Neural cell (in vitro differentiated cells): ENCODE data around the gene ASCL2. TPM values are rescaled to one million over a fixed set of nuclear protein-coding genes. Genes with fewer than 3 reads are reported as not detected.

Experiments
- H2AFZ ChIP-seq: fragments of 200-600, 300-800 bp; sonication (generic), shearing (Covaris generic); 2 replicates; pipeline ENCODE4 v1.6.0; 2014; ENCODE audit warnings: low read depth, mild to moderate bottlenecking, antibody characterized with exemption, low read length, moderate library complexity
- H3F3A ChIP-seq: fragments of 200-600 bp; shearing (Covaris generic); 2 replicates; pipeline ENCODE4 v1.6.1; 2016; ENCODE audit warnings: mild to moderate bottlenecking, moderate library complexity, mixed read lengths, antibody characterized with exemption, low read length; ENCODE audit not compliant: insufficient read depth, poor library complexity, severe bottlenecking
- H3K27ac ChIP-seq: fragments of 200-600, 300-800 bp; sonication (generic), shearing (Covaris generic); 2 replicates; pipeline ENCODE4 v1.5.1; 2014; ENCODE audit warnings: mild to moderate bottlenecking, low read length, moderate library complexity
- H3K27me3 ChIP-seq: fragments of 300-800, 200-600 bp; sonication (generic), shearing (Covaris generic); 2 replicates; pipeline ENCODE4 v1.6.0; 2014; ENCODE audit warnings: mild to moderate bottlenecking, low read depth, low read length, moderate library complexity; ENCODE audit not compliant: insufficient read depth
- H3K36me3 ChIP-seq: fragments of 300-800, 200-600 bp; sonication (generic), shearing (Covaris generic); 2 replicates; pipeline ENCODE4 v1.5.1; 2014; ENCODE audit warnings: mild to moderate bottlenecking, antibody characterized with exemption, low read length, moderate library complexity; ENCODE audit not compliant: insufficient read depth
- H3K4me2 ChIP-seq: fragments of 300-800, 200-600 bp; sonication (generic), shearing (Covaris generic); 2 replicates; pipeline ENCODE4 v1.6.0; 2014; ENCODE audit warnings: mild to moderate bottlenecking, low read length
- H3K4me3 ChIP-seq: fragments of 300-800, 200-600 bp; sonication (generic), shearing (Covaris generic); 2 replicates; pipeline ENCODE4 v1.5.1; 2014; ENCODE audit warnings: mild to moderate bottlenecking, low read length, moderate library complexity
- H3K79me2 ChIP-seq: fragments of 200-600 bp; shearing (Covaris generic); replicated peaks from 2 replicates; pipeline ENCODE4 v1.6.0; 2014; ENCODE audit warnings: mild to moderate bottlenecking, low read length, moderate library complexity; ENCODE audit not compliant: insufficient read depth
- H3K9ac ChIP-seq: fragments of 300-800, 200-600 bp; sonication (generic), shearing (Covaris generic); 2 replicates; pipeline ENCODE4 v1.6.1; 2016; ENCODE audit warnings: mild to moderate bottlenecking, low read length, mixed read lengths
- H3K9me2 ChIP-seq: fragments of 200-600 bp; shearing (Covaris generic); 2 replicates; pipeline ENCODE4 v1.6.1; 2016; ENCODE audit warnings: mild to moderate bottlenecking, low read length, mixed read lengths; ENCODE audit not compliant: insufficient read depth
- H3K9me3 ChIP-seq: fragments of 200-600, 300-800 bp; sonication (generic), shearing (Covaris generic); 2 replicates; pipeline ENCODE4 v1.6.1; 2016; ENCODE audit warnings: mild to moderate bottlenecking, mixed run types, low read length, moderate library complexity, mixed read lengths
- H4K20me1 ChIP-seq: fragments of 200-600 bp; shearing (Covaris generic); 2 replicates; pipeline ENCODE4 v1.6.1; 2016; ENCODE audit warnings: mild to moderate bottlenecking, mixed run types; ENCODE audit not compliant: insufficient read depth
- EP300 ChIP-seq: fragments of 450-650 bp; conservative IDR thresholded peaks from 2 replicates; pipeline ENCODE4 v1.6.1; 2014; ENCODE audit warnings: antibody characterized with exemption, mild to moderate bottlenecking, moderate library complexity; ENCODE audit not compliant: poor library complexity, severe bottlenecking
- EZH2 ChIP-seq: fragments of 200-600, 300-800 bp; shearing (Covaris generic), sonication (generic); IDR thresholded peaks from 2 replicates; pipeline ENCODE4 v1.6.1; 2014; ENCODE audit warnings: antibody characterized with exemption, low read length, borderline replicate concordance, mild to moderate bottlenecking; ENCODE audit not compliant: insufficient read depth, poor library complexity, severe bottlenecking
- MXI1 ChIP-seq: fragments of 450-650 bp; conservative IDR thresholded peaks from 2 replicates; pipeline ENCODE4 v1.6.1; 2014; ENCODE audit warnings: antibody characterized with exemption, mild to moderate bottlenecking; ENCODE audit not compliant: poor library complexity, severe bottlenecking
- POLR2AphosphoS5 ChIP-seq: IDR thresholded peaks from 2 replicates; pipeline ENCODE4 v1.6.1; 2012
- RAD21 ChIP-seq: fragments of 450-650 bp; conservative IDR thresholded peaks from 2 replicates; pipeline ENCODE4 v1.6.1; 2014; ENCODE audit warnings: antibody characterized with exemption, mild to moderate bottlenecking, moderate library complexity
- SMC3 ChIP-seq: fragments of 450-650 bp; conservative IDR thresholded peaks from 2 replicates; pipeline ENCODE4 v1.6.1; 2014; ENCODE audit warnings: antibody characterized with exemption, mild to moderate bottlenecking, moderate library complexity; ENCODE audit not compliant: poor library complexity
- TAF1 ChIP-seq: IDR thresholded peaks from 2 replicates; pipeline ENCODE4 v1.6.1; 2012; ENCODE audit warnings: low read depth
- polyA plus RNA-seq: library from polyadenylated mRNA; depleted of rRNA; stranded (reverse); fragments of >200 nt; gene quantifications from 2 replicates; pipeline ENCODE4 v1.2.3, GENCODE V29; 2014
- TF ChIP-seq, protein P1 (sequence below): fragments of 450-650 bp; IDR thresholded peaks from 2 replicates; pipeline ENCODE4 v1.5.1; 2014; ENCODE audit warnings: antibody characterized with exemption, mild to moderate bottlenecking, moderate library complexity; ENCODE audit not compliant: poor library complexity, severe bottlenecking
- TF ChIP-seq, protein P2 (sequence below): IDR thresholded peaks from 2 replicates; pipeline ENCODE4 v1.6.1; 2012; ENCODE audit warnings: borderline replicate concordance

The ASCL2 gene
- polyA plus RNA-seq, 1 donor from 2014 or later = not detected

DNA sequence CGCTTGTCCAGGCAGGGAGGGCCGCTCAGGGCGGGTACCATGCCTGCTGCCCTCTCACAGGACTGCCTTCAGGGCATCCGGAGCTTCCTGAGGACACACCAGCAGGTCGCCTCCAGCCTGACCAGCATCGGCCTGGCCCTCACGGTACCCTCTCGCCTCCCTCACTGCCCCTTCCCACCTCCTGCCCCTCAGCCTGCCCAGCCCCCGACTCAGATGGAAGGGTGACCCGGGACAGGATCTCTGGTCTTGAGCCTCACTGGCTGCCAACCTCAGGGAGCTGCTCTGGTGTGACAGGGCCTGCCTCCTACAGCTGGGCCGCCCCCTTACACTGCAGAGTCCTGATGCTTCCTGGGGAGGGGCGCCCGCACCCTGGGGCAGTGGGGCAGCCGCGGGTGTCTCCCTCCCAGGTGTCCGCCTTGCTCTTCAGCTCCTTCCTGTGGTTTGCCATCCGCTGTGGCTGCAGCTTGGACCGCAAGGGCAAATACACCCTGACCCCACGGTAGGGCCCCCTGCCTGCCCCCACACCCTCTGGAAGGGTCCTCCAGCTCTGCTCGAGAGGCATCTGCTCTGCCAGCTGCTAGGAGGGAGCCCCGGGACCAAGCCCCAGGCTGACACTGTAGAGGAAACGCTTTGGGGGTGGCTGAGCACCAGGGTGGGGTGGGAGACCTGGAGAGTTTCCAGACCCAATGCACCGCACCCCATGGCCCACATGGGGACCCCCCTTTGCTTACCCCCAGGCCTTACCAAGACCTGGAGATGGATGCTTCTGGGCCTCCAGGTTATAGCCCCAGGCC, 46.0 kb upstream of the ASCL2 start:
- H3F3A ChIP-seq = no peaks in the 10 kb centered on the region
- no peak overlapping the region for H2AFZ ChIP-seq
- H3K36me3 ChIP-seq = no peaks in the 10 kb centered on the region
- no peak overlapping the region for H3K4me2 ChIP-seq
- no peaks in the 10 kb centered on the region for H3K9me3 ChIP-seq
- H3K9ac ChIP-seq = no peak overlapping the region
- H4K20me1 ChIP-seq = no peaks in the 10 kb centered on the region
- H3K9me2 ChIP-seq = no peaks in the 10 kb centered on the region
- no peaks in the 10 kb centered on the region for H3K79me2 ChIP-seq
- H3K27me3 ChIP-seq = no peaks in the 10 kb centered on the region
- TF ChIP-seq EP300 (no peak), POLR2AphosphoS5 (no peak), EZH2 (no peak), TAF1 (no peak), SMC3 (no peak), RAD21 (no peak), MXI1 (no peak)
- TF ChIP-seq, protein P1, sequence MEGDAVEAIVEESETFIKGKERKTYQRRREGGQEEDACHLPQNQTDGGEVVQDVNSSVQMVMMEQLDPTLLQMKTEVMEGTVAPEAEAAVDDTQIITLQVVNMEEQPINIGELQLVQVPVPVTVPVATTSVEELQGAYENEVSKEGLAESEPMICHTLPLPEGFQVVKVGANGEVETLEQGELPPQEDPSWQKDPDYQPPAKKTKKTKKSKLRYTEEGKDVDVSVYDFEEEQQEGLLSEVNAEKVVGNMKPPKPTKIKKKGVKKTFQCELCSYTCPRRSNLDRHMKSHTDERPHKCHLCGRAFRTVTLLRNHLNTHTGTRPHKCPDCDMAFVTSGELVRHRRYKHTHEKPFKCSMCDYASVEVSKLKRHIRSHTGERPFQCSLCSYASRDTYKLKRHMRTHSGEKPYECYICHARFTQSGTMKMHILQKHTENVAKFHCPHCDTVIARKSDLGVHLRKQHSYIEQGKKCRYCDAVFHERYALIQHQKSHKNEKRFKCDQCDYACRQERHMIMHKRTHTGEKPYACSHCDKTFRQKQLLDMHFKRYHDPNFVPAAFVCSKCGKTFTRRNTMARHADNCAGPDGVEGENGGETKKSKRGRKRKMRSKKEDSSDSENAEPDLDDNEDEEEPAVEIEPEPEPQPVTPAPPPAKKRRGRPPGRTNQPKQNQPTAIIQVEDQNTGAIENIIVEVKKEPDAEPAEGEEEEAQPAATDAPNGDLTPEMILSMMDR = no peak
- TF ChIP-seq, protein P2, sequence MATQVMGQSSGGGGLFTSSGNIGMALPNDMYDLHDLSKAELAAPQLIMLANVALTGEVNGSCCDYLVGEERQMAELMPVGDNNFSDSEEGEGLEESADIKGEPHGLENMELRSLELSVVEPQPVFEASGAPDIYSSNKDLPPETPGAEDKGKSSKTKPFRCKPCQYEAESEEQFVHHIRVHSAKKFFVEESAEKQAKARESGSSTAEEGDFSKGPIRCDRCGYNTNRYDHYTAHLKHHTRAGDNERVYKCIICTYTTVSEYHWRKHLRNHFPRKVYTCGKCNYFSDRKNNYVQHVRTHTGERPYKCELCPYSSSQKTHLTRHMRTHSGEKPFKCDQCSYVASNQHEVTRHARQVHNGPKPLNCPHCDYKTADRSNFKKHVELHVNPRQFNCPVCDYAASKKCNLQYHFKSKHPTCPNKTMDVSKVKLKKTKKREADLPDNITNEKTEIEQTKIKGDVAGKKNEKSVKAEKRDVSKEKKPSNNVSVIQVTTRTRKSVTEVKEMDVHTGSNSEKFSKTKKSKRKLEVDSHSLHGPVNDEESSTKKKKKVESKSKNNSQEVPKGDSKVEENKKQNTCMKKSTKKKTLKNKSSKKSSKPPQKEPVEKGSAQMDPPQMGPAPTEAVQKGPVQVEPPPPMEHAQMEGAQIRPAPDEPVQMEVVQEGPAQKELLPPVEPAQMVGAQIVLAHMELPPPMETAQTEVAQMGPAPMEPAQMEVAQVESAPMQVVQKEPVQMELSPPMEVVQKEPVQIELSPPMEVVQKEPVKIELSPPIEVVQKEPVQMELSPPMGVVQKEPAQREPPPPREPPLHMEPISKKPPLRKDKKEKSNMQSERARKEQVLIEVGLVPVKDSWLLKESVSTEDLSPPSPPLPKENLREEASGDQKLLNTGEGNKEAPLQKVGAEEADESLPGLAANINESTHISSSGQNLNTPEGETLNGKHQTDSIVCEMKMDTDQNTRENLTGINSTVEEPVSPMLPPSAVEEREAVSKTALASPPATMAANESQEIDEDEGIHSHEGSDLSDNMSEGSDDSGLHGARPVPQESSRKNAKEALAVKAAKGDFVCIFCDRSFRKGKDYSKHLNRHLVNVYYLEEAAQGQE = no peak
- no peak overlapping the region for H3K4me3 ChIP-seq
- H3K27ac ChIP-seq = no peak overlapping the region

DNA sequence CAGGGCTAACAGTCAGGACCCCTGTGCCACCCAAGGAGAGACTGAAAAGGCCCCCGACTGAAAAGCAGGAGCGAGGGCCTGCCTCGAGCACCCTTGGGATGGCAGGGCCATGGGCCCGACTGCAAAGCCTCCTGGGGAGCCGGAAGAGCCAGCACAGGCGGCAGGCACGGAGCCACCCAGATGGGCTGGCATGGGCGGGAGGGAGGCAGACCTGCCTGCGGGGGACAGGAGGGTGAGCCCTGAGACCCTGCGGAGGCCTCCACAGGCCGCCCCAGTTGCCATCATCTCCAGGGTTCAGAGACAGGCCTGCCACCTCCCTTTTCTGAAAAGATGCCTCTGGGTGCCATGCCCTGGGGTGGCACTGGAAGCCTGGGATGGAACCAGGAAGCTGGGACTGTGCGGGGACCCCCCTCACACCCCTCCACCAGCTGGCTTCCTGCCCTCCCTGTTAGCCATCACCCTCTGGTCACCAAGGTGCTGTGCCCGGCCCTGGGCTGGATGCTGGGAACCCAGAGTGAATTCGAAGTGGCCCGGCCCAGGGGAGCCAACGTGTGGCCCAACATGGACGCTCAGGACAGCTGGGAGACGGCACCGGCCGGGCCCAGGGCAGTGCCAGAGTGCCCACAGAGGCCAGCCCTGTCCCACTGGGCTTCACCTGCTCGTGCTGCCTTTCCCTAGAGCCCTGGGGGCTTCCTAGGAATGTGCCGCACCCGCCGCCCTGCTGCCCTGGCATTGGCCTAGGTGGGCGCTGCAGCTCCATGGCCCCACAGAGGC, 45.2 kb upstream of the ASCL2 start:
- no peak overlapping the region for H3K27ac ChIP-seq
- TF ChIP-seq TAF1 (no peak), RAD21 (no peak), MXI1 (no peak), SMC3 (no peak), POLR2AphosphoS5 (no peak), EZH2 (no peak), EP300 (no peak)
- TF ChIP-seq, protein P2 = no peak
- TF ChIP-seq, protein P1 = no peak
- no peaks in the 10 kb centered on the region for H4K20me1 ChIP-seq
- H3K36me3 ChIP-seq = no peaks in the 10 kb centered on the region
- no peak overlapping the region for H3K9ac ChIP-seq
- no peak overlapping the region for H3K4me2 ChIP-seq
- H3K4me3 ChIP-seq = no peak overlapping the region
- H3K27me3 ChIP-seq = no peaks in the 10 kb centered on the region
- H2AFZ ChIP-seq = no peak overlapping the region
- no peaks in the 10 kb centered on the region for H3F3A ChIP-seq
- no peaks in the 10 kb centered on the region for H3K9me2 ChIP-seq
- no peaks in the 10 kb centered on the region for H3K9me3 ChIP-seq
- H3K79me2 ChIP-seq = no peaks in the 10 kb centered on the region
